ENCODE results near the gene SLC2A9.

DNA sequence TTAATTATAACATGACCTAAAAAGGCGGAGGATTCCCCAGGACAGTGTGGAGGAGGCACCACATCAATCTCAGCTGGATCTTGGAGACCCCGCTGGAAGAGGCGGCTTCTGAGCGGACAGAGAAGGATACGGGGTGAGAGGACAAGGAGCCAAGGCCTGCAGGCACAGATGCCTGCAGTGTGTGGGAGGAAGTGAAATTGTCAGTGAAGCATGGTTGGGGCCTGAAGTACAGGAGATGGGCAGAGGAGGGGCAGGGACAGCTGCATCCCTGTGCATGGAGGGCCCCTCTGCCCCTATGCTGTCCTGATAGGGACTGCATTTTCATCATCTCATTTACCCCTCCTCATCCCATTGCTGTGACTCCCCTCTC lies 1.7 kb upstream of the SLC2A9 start:
- TF ChIP-seq, protein P1, sequence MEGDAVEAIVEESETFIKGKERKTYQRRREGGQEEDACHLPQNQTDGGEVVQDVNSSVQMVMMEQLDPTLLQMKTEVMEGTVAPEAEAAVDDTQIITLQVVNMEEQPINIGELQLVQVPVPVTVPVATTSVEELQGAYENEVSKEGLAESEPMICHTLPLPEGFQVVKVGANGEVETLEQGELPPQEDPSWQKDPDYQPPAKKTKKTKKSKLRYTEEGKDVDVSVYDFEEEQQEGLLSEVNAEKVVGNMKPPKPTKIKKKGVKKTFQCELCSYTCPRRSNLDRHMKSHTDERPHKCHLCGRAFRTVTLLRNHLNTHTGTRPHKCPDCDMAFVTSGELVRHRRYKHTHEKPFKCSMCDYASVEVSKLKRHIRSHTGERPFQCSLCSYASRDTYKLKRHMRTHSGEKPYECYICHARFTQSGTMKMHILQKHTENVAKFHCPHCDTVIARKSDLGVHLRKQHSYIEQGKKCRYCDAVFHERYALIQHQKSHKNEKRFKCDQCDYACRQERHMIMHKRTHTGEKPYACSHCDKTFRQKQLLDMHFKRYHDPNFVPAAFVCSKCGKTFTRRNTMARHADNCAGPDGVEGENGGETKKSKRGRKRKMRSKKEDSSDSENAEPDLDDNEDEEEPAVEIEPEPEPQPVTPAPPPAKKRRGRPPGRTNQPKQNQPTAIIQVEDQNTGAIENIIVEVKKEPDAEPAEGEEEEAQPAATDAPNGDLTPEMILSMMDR (IDR thresholded peaks at IDR 0.05): no peak
- TF ChIP-seq TCF7L2 (IDR thresholded peaks at IDR 0.05; ENCODE audit: low read depth, low read length) (no peak), POLR2AphosphoS5 (IDR thresholded peaks at IDR 0.05; ENCODE audit: low read depth, low read length) (no peak)

Data from Panc1 (cell line).